ENCODE data around the gene NCLN.
"Not testable (repeated sequence)": the region's sequence is repeated elsewhere in the genome, so short reads cannot be mapped to it uniquely, and the experiment has no call there.

The NCLN gene

DNA sequence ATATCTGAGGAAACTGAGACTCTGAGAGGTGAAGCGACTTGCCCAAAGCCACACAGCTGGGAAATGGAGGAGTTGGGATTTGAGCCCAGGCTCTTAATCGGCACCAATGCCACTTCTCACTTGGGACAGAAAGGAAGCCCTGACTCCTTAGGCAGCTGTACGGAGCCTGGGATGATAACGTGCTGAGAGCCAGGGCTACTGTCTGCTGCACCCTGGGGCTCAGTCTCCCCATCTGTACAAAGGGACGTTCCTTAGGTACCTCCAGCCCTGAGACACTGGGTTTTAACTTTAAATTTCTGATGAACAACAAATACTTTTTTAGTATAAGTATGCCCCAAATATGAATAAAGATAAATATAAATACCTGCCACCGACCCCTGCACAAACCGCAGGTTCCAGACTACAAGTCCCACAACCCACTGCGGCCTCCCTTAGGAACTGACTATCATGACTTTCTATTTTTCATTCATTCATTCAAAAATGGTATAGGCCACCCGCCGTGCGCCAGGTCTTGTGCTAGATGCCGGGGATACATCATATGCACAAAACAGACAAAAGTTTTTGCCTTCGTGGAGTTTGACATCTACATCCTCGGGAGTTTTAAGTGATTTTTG is 776 bp upstream of the NCLN start:
- DNase-seq: peak in 2 of 3 experiments; percentile 93 to 96

GRCh38 chr19:3186160-3186688 is 494 bp downstream of the NCLN start:
- peak in 1 of 3 experiments; percentile 41 for DNase-seq

DNA sequence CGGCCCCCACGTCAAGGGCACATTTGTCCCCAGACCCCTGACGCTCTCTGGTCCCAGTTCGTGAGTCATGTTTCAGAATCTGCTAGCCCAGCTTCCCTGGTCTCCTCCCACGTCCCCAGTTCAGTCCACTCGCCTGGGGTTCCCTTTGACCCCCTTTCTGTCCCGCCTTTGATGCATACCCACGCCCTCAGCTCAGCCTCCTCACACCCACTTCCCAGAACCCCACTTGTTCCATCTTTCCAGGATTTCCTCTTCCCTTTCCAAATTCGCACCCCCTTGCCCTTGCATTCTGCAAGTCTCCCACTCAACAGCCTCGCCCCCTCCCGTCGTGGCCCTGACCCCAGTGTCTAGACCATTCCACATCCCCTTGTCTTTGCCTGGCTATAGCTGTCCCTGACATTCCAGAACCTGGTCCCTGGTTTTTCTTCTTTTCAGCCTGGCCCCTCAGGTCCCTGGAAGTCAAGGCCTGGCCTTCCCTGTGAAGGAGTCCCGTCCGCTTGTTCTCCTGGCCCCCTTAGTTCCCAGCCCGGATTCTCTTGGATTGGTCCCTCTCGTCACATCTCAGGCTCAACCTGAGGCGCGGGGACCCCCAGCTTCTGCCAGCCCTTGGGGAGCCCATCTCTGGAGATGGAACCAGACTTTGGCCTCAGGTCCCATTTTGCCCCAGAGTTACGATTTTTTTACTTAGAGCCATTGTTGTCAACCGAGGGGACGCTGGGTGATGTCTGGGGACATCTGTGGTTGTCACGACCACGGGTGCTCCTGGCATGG is 1.3 kb downstream of the NCLN start:
- DNase-seq: no peak

DNA sequence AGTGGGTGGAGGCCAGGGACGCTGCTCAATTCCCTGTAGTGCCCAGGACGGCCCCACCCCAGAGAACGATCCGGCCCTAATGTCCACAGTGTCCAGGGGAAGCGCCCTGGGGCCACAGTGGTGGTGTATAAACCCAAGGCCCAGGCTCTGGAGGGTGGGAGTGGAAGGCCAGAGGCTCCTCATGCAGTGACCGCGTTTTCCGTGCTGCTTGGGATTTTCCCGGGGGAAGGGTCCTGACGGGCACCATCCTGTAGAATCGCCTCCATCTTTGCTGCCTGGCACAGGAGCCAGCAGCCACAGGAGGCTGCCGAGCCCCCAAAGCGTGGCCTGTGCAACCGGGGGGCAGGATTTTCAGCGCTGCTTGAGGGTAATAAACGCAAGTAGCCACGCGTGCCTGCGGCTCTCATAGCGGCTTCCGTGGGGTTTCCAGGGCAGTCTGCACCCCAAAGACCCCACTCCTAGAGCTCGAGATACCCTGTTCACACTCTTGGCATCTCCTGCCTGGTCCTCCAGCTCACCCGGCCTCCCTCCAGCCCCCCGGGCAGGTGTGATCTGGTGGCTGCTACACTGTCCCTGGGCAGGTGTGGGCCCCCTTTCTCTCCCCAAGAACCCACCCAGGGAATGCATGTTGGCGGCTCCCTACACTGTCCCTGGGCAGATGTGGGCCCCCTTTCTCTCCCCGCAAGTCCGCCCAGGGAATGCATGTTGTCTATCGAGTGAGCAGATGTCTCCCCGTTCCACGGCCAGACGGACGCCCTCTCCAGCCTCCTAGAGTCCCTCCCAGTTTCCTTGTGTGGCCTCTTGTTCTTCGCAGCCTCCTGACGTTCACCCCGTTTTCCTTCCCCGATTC is 2.2 kb downstream of the NCLN start:
- no peak for DNase-seq

GRCh38 chr19:3188627-3189596 is 3.2 kb downstream of the NCLN start:
- no peak for DNase-seq

GRCh38 chr19:3189702-3190469 is 4.2 kb downstream of the NCLN start:
- no peak for DNase-seq

DNA sequence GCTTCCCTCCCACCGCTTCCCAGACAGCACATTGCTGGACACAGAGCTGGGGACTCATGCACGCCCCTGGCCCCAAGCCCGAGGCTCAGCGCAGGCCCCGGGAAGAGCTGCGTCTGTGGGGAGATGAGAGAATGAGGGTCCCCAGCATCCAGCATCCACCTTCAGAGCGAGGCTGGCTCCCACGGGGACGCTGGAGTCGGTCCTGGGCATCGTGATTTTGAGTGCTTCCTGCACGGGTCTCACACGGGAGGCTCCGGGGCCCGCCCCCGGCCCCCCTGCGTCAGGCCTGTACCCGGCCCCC is 4.7 kb downstream of the NCLN start:
- DNase-seq: no peak

DNA sequence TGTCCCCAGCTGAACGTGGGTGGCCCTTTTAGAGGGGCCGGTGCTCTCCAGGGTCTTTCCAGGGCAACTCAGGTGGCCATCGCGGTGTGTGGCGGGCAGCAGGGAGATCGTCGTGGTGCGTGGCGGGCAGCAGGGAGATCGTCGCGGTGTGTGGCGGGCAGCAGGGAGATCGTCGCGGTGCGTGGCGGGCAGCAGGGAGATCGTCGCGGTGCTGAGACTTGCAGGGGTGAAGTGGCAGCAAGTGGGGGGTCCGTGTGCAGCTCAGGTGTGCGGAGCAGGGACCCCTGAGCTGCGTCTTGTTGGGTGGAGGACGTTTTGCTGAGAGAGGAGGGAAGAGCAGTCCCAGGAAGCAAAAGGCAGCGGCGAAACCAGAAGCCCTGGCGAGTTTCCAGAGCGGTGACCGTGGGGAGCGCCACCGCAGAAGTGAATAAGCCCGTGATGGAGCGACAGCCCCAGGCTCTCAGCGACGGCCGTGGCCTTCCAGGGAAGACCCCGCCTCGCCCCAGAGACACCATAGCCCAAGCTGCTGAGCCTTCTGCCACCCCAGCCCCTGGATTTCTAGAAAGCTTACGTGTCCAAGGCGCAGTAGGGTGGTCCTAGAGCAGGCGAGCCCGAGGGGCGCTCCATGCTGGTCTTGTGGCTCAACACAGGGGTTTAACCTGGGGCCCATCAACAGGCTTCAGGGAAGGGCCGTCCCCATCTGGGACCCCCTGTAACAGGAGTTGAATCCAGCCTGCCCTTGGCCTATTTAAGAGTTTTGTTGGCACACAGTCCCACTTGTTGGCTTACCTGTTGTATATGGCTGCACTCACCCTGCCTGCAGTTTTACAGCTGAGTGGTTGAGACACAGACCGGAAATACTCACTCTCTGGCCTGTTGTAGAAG is 5.4 kb downstream of the NCLN start:
- DNase-seq: no peak

- not testable (repeated sequence) for DNase-seq
Observed at GRCh38 chr19:3191806-3192104, 6.0 kb downstream of the NCLN start.

DNA sequence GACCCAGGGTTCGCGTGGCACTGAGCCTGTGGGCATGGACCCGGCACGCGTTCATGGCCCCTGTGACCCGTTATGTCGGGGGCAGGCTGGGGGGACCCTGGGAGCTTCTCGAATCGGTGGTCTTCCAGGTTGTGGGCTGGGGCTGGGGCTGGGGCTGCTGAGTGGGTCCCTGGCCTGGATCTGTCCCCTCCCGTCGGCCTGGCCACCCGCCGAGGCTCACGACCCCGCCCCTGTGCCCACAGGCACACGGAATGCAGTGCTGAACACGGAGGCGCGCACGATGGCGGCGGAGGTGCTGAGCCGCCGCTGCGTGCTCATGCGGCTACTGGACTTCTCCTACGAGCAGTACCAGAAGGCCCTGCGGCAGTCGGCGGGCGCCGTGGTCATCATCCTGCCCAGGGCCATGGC is 6.5 kb downstream of the NCLN start:
- no peak for DNase-seq

GRCh38 chr19:3192684-3193083 is 7.0 kb downstream of the NCLN start:
- no peak for DNase-seq

DNA sequence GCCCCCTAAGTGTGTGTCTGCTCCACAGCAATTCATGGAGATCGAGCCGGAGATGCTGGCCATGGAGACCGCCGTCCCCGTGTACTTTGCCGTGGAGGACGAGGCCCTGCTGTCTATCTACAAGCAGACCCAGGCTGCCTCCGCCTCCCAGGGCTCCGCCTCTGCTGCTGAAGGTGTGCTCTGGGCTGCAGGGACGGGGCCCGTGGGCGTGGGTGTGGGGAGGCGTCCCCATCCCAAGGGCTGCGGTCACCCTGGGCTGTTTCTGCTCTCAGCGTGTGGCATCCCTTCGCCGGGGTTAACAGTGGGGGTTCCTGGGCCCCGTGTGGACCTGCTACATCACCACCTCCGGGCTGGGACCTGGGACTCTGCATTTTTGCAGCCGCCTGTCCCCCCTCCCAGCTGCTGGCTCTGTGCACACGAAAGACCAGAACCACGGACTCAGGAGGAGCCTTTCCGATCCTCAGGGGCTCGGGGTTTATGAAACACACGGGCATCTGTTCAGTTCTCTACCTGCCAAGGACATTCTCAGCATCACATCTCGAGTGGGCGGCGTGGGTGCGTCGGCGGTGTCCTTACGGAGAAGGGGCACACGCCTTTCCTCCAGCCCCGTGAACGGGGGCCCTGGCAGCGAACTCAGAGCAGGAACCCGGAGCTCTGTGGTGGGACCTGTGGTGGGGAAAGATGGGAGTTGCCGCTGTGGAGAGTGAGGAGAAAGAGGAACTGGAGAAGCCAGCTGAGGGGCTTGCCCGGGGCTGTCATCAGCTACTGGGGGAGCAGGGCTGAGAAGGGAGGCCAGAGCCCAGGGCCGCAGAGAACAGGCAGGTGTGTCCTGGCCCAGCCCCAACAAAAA is 7.8 kb downstream of the NCLN start:
- no peak for DNase-seq

DNA sequence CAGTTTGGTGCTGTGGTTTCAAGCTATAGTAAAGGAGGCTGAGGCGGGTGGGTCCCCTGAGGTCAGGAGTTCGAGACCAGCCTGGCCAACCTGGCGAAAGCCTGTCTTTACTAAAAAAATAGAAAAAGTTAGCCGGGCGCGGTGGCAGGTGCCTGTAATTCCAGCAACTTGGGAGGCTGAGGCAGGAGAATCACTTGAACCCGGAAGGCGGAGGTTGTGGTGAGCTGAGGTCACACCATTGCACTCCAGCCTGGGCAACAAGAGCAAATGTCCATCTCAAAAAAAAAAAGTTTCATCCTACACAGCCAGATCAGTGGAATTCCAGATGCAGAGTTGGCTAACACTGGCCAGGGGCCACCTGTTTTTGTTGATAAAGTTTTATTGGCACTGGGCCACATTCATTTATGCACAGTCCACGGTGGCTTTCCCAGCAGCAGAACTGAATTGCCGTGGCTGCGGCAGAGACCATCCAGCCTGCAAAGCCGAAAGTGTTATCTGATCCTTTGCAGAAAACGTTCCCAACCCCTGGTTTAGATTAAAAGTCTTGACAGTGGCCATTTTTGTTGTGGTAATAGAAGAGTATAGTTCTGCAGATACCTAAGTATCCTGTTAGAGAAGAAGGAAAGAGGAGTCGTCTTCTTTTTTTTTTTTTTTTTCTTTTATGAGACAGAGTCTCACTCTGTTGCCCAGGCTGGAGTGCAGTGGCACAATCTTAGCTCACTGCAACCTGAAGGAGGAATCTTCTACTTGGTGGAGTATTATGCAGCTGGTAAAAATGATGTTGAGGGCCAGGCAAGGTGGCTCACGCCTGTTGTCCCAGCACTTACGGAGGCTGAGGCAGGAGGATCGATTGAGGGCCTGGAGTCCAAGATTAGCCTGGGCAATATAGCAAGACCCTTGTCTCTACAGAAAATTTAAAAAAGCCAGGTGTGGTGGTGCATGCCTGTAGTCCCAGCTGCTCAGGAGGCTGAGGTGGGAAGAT is 8.7 kb downstream of the NCLN start:
- DNase-seq: no peak

GRCh38 chr19:3196064-3196932 is 10.6 kb downstream of the NCLN start:
- DNase-seq: no peak

DNA sequence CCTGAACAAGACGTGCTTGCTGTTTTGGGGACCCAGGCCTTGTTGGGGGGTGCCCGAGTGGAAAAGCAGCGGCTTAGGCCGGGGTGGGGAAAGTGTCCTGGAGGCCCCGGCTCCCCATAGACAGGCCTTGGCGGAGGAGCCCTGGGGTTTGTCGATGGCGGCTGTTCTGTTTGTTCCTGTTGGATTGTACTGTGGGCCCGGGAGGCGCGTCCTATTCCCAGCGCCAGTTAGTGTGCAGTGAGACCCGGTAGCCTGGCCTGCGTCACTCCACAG is 11.1 kb downstream of the NCLN start:
- no peak for DNase-seq

- DNase-seq: no peak
Observed at GRCh38 chr19:3198901-3199700, 13.4 kb downstream of the NCLN start.

Data from NCI-H1417 (cell line).